ENCODE measurements around the gene SRSF5.

SRSF5 gene

GRCh38 chr14:69741055-69741454 lies 25.9 kb upstream of the SRSF5 start:
- intact Hi-C loops (cut with DNase I; ENCODE audit: low total_unique reads): no loop called here
- no peak overlapping the region for H3K27ac ChIP-seq

GRCh38 chr14:69749956-69750355 lies 17.0 kb upstream of the SRSF5 start:
- Histone ChIP-seq H3K27ac (no peak overlapping the region), H3K27me3 (no peaks in the 10 kb centered on the region), H3K4me3 (no peak overlapping the region), H3K4me1 (no peaks in the 10 kb centered on the region), H3K36me3 (no peaks in the 10 kb centered on the region), H3K9me3 (no peaks in the 10 kb centered on the region)
- intact Hi-C loops (cut with DNase I; ENCODE audit: low total_unique reads): no loop called here
- no peak for DNase-seq
- no peak for TF ChIP-seq CTCF (IDR thresholded peaks at IDR 0.05)

More at GRCh38 chr14:69741055-69741454, 25.9 kb upstream of the SRSF5 start:
- no peak overlapping the region for H3K4me3 ChIP-seq
- no peaks in the 10 kb centered on the region for H3K9me3 ChIP-seq
- H3K4me1 ChIP-seq: no peaks in the 10 kb centered on the region
- H3K27me3 ChIP-seq: no peaks in the 10 kb centered on the region
- no peaks in the 10 kb centered on the region for H3K36me3 ChIP-seq
- DNase-seq: no peak
- TF ChIP-seq CTCF (IDR thresholded peaks at IDR 0.05): no peak

- intact Hi-C loops (cut with DNase I; ENCODE audit: low total_unique reads): no loop called here
- no peak for TF ChIP-seq CTCF (IDR thresholded peaks at IDR 0.05)
- Histone ChIP-seq H3K4me3 (no peak overlapping the region), H3K27ac (no peak overlapping the region), H3K4me1 (no peaks in the 10 kb centered on the region), H3K9me3 (no peaks in the 10 kb centered on the region), H3K27me3 (no peaks in the 10 kb centered on the region), H3K36me3 (no peaks in the 10 kb centered on the region)
- DNase-seq: no peak
Observed at GRCh38 chr14:69750495-69750894, 16.4 kb upstream of the SRSF5 start.

GRCh38 chr14:69752773-69753172 lies 14.2 kb upstream of the SRSF5 start:
- Histone ChIP-seq H3K4me1 (no peaks in the 10 kb centered on the region), H3K4me3 (no peak overlapping the region), H3K27me3 (no peaks in the 10 kb centered on the region), H3K27ac (no peak overlapping the region), H3K36me3 (no peaks in the 10 kb centered on the region), H3K9me3 (no peaks in the 10 kb centered on the region)
- TF ChIP-seq CTCF (IDR thresholded peaks at IDR 0.05): no peak
- intact Hi-C loops (cut with DNase I; ENCODE audit: low total_unique reads): no loop called here
- no peak for DNase-seq

GRCh38 chr14:69753860-69754259 lies 13.1 kb upstream of the SRSF5 start:
- H3K27me3 ChIP-seq: no peaks in the 10 kb centered on the region
- H3K4me1 ChIP-seq: no peaks in the 10 kb centered on the region
- no peaks in the 10 kb centered on the region for H3K36me3 ChIP-seq
- DNase-seq: no peak
- H3K4me3 ChIP-seq: no peak overlapping the region
- no peak overlapping the region for H3K27ac ChIP-seq
- TF ChIP-seq CTCF (IDR thresholded peaks at IDR 0.05): no peak
- intact Hi-C loops (cut with DNase I; ENCODE audit: low total_unique reads): no loop called here
- H3K9me3 ChIP-seq: no peaks in the 10 kb centered on the region

GRCh38 chr14:69754487-69754886 lies 12.5 kb upstream of the SRSF5 start:
- no peak for DNase-seq
- Histone ChIP-seq H3K4me1 (no peaks in the 10 kb centered on the region), H3K27ac (no peak overlapping the region), H3K36me3 (no peaks in the 10 kb centered on the region), H3K4me3 (no peak overlapping the region), H3K27me3 (no peaks in the 10 kb centered on the region), H3K9me3 (no peaks in the 10 kb centered on the region)
- intact Hi-C loops (cut with DNase I; ENCODE audit: low total_unique reads): no loop called here
- TF ChIP-seq CTCF (IDR thresholded peaks at IDR 0.05): no peak
